ENCODE data around the gene PCYT2. TPM values are rescaled to one million over a fixed set of nuclear protein-coding genes. Genes with fewer than 3 reads are reported as not detected.

Gene PCYT2
- polyA plus RNA-seq, 1 donor (not counting 4 experiments of a cell fraction or from before 2014, with no cell fraction given): 38.1 TPM

DNA sequence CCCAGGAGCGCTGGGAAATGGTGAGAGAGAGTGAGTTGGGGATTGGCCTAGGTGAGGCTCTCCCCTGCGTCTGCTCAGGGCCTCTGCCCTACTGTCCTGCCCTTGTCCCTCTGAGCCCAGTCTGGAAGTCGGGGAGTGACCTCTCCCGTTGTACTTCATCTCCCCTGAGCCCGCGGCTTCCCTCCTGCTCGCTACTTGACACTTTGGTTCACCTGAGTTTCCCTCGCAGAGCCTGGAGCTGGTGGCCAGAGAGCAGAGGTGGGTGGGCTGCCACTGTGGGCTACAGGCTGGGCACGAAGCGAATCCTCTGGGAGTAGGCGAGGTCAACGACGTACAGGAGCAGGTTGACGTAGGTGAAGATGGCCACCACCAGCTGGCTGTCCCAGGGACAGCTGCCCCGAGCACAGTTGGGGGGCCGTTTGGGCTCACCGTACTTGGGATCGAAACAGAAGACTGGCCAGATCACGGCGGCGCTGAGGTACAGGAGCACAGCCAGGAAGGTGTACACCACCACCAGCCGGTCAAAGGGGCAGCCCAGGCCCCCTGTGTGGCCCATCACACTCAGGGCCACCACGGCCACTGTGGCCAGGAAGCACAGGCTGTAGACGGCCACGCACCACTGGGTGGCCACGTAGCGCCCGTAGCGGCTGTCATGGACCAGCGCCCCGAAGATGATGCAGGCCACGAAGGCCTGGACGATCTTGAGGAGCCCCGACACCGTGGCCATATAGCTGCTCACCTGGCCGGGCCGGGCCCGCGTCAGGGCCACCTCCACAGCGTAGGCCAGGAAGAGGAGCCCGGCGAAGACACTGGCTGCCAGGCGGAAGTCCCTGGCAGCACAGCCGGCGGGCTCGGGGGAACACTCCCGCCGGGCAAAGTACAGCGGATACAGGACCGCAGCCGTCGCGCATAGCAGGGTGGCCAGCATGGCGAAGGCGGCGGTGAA is 29.6 kb upstream of the PCYT2 start:
- dilution Hi-C loops (cut with MboI; ENCODE audit: extremely low pct_ligation_motif_present, low sequenced_read_pairs): no loop called here
- Histone ChIP-seq H3K4me2 (ENCODE audit: control insufficient read depth, extremely low read depth, insufficient read depth, low read depth, low read length) (no peak overlapping the region), H3K36me3 (ENCODE audit: control insufficient read depth in 2 of 2, extremely low read depth in 1 of 2, insufficient read depth in 2 of 2, low read length in 2 of 2) (no peaks in the 10 kb centered on the region), H3K79me2 (ENCODE audit: control insufficient read depth, insufficient read depth, low read length) (no peaks in the 10 kb centered on the region), H2AFZ (ENCODE audit: control insufficient read depth, low read length) (no peak overlapping the region), H3K27ac (ENCODE audit: control insufficient read depth, insufficient read depth, low read length) (no peak overlapping the region), H4K20me1 (ENCODE audit: control insufficient read depth, extremely low read depth, insufficient read depth, low read length) (no peaks in the 10 kb centered on the region), H3K9me3 (ENCODE audit: control insufficient read depth, low read depth, low read length) (no peaks in the 10 kb centered on the region), H3K9me1 (ENCODE audit: control insufficient read depth, extremely low read depth, insufficient read depth, low read length) (no peaks in the 10 kb centered on the region), H3K4me3 (ENCODE audit: control insufficient read depth in 2 of 3, extremely low read depth in 1 of 3, insufficient read depth in 2 of 3, low read depth in 1 of 3, low read length in 3 of 3) (no peak overlapping the region), H3K4me1 (ENCODE audit: control insufficient read depth, extremely low read depth, insufficient read depth, low read length) (peaks cover 4% of the 10 kb centered on the region), H3K27me3 (ENCODE audit: control insufficient read depth, extremely low read depth, insufficient read depth, low read length) (peaks cover 15% of the 10 kb centered on the region), H3K9ac (ENCODE audit: control insufficient read depth, extremely low read depth, insufficient read depth, low read length) (no peak overlapping the region)
- no peak for FAIRE-seq
- no peak for DNase-seq (ENCODE audit: low read depth, low spot score)
- TF ChIP-seq EZH2 (IDR thresholded peaks at IDR 0.05; ENCODE audit: low read length): no peak
- TF ChIP-seq, protein P1, sequence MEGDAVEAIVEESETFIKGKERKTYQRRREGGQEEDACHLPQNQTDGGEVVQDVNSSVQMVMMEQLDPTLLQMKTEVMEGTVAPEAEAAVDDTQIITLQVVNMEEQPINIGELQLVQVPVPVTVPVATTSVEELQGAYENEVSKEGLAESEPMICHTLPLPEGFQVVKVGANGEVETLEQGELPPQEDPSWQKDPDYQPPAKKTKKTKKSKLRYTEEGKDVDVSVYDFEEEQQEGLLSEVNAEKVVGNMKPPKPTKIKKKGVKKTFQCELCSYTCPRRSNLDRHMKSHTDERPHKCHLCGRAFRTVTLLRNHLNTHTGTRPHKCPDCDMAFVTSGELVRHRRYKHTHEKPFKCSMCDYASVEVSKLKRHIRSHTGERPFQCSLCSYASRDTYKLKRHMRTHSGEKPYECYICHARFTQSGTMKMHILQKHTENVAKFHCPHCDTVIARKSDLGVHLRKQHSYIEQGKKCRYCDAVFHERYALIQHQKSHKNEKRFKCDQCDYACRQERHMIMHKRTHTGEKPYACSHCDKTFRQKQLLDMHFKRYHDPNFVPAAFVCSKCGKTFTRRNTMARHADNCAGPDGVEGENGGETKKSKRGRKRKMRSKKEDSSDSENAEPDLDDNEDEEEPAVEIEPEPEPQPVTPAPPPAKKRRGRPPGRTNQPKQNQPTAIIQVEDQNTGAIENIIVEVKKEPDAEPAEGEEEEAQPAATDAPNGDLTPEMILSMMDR (optimal IDR thresholded peaks at IDR 0.05 in 1 of 3, IDR thresholded peaks at IDR 0.05 in 1 of 3, conservative IDR thresholded peaks at IDR 0.05 in 1 of 3; ENCODE audit: extremely low read depth in 1 of 3, insufficient read depth in 2 of 3, low read length in 3 of 3): no peak

DNA sequence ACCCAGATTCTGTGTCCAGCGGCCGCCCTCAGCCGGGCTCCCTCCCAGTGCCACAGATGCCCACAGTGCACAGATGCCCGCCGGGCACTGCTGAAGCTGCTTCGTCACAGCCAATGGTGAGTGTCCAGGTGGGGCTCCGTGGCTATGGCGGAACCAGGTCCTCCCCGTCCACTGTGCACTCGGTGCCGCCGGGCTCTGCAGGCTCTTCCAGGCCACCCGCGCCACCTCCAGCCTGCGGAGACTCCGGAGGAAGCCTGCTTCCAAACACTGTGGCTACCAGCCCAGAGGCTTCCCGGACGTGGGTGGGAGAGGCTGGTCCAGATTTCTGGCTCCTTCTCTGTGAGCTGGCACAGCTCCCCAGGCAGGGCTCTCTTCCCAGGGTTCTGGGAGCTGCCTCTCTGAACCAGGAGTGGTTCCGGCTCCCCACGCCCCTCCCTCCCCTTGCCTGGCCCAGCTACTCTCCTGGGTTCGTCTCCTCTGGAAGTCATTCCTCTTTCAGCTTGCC is 28.7 kb upstream of the PCYT2 start:
- H2AFZ ChIP-seq (ENCODE audit: control insufficient read depth, low read length): no peak overlapping the region

More for the DNA sequence above, 28.7 kb upstream of the PCYT2 start:
- H4K20me1 ChIP-seq (ENCODE audit: control insufficient read depth, extremely low read depth, insufficient read depth, low read length): no peaks in the 10 kb centered on the region
- dilution Hi-C loops (cut with MboI; ENCODE audit: extremely low pct_ligation_motif_present, low sequenced_read_pairs): no loop called here
- no peak overlapping the region for H3K4me2 ChIP-seq (ENCODE audit: control insufficient read depth, extremely low read depth, insufficient read depth, low read depth, low read length)
- H3K27ac ChIP-seq (ENCODE audit: control insufficient read depth, insufficient read depth, low read length): no peak overlapping the region
- DNase-seq (ENCODE audit: low read depth, low spot score) (no peak), FAIRE-seq (no peak)
- H3K79me2 ChIP-seq (ENCODE audit: control insufficient read depth, insufficient read depth, low read length): no peaks in the 10 kb centered on the region
- no peak for TF ChIP-seq EZH2 (IDR thresholded peaks at IDR 0.05; ENCODE audit: low read length)
- TF ChIP-seq, protein P1 (optimal IDR thresholded peaks at IDR 0.05 in 1 of 3, IDR thresholded peaks at IDR 0.05 in 1 of 3, conservative IDR thresholded peaks at IDR 0.05 in 1 of 3; ENCODE audit: extremely low read depth in 1 of 3, insufficient read depth in 2 of 3, low read length in 3 of 3): no peak
- H3K4me1 ChIP-seq (ENCODE audit: control insufficient read depth, extremely low read depth, insufficient read depth, low read length): peaks cover 4% of the 10 kb centered on the region
- H3K36me3 ChIP-seq (ENCODE audit: control insufficient read depth in 2 of 2, extremely low read depth in 1 of 2, insufficient read depth in 2 of 2, low read length in 2 of 2): no peaks in the 10 kb centered on the region
- H3K9me1 ChIP-seq (ENCODE audit: control insufficient read depth, extremely low read depth, insufficient read depth, low read length): no peaks in the 10 kb centered on the region
- H3K9me3 ChIP-seq (ENCODE audit: control insufficient read depth, low read depth, low read length): no peaks in the 10 kb centered on the region
- no peak overlapping the region for H3K4me3 ChIP-seq (ENCODE audit: control insufficient read depth in 2 of 3, extremely low read depth in 1 of 3, insufficient read depth in 2 of 3, low read depth in 1 of 3, low read length in 3 of 3)
- H3K9ac ChIP-seq (ENCODE audit: control insufficient read depth, extremely low read depth, insufficient read depth, low read length): no peak overlapping the region
- H3K27me3 ChIP-seq (ENCODE audit: control insufficient read depth, extremely low read depth, insufficient read depth, low read length): peaks cover 12% of the 10 kb centered on the region

All from keratinocyte (primary cell).